Testis (tissue), 2 donors: ENCODE measurements around the gene SGCG.

Experiments used
- POLR2A ChIP-seq: fragments of 450-650 bp; IDR thresholded peaks from one replicate; pipeline ENCODE4 v1.6.1; 2017; ENCODE audit warnings: antibody characterized with exemption, mild to moderate bottlenecking, moderate library complexity
- TF ChIP-seq, protein P1 (sequence below), 3 experiments: fragments of 450-650 bp in 2 of 3; fragments of 200-600 bp in 1 of 3; sonication (generic) in 1 of 3; IDR thresholded peaks; one replicate each; pipeline ENCODE4 v1.5.1; 2016 to 2019; ENCODE audit warnings: antibody characterized with exemption in 3 of 3, mild to moderate bottlenecking in 2 of 3, moderate library complexity in 1 of 3

DNA sequence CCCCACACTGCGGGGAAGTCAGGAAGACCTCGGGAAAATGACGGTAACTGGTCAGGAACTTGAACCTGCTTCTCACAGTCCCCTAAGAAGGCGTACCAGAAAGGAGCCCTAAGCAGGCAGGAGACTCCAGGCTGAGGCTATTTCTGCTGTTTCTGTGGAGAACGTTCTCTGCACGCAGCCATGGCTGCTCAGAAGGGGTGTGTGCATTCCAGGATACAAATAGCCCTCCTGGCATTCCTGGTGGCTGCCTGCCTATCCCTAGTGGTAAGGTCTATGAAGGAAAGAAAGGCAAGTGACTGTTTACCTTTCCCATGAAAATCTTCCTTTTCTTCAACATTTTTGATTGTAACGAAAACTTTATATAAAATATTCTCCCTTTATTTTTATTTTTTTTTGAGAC, 2.5 kb downstream of the SGCG start:
- TF ChIP-seq, protein P1, sequence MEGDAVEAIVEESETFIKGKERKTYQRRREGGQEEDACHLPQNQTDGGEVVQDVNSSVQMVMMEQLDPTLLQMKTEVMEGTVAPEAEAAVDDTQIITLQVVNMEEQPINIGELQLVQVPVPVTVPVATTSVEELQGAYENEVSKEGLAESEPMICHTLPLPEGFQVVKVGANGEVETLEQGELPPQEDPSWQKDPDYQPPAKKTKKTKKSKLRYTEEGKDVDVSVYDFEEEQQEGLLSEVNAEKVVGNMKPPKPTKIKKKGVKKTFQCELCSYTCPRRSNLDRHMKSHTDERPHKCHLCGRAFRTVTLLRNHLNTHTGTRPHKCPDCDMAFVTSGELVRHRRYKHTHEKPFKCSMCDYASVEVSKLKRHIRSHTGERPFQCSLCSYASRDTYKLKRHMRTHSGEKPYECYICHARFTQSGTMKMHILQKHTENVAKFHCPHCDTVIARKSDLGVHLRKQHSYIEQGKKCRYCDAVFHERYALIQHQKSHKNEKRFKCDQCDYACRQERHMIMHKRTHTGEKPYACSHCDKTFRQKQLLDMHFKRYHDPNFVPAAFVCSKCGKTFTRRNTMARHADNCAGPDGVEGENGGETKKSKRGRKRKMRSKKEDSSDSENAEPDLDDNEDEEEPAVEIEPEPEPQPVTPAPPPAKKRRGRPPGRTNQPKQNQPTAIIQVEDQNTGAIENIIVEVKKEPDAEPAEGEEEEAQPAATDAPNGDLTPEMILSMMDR (IDR thresholded peaks at IDR 0.05), result no peak
- no peak for TF ChIP-seq POLR2A
